ENCODE data around the gene RIPPLY3.

- TF ChIP-seq GATA2 (IDR thresholded peaks at IDR 0.05; ENCODE audit: low read depth, low read length) (no peak), GATA3 (IDR thresholded peaks at IDR 0.05; ENCODE audit: low read depth, low read length) (no peak)
Observed at GRCh38 chr21:37008724-37009123, 2.2 kb downstream of the RIPPLY3 start.
